K562 (cell line): ENCODE results near the gene SLC41A3. TPM values are rescaled to one million over a fixed set of nuclear protein-coding genes. Genes with fewer than 3 reads are reported as not detected.

ENCODE experiments used
- ATAC-seq: fragments of 200-7000 bp; cut with Tn5 transposase; 3 replicates; pipeline ENCODE4 v1.9.1; 2020; ENCODE audit warnings: moderate library complexity
- BruUV-seq: library from RNA; stranded (reverse); fragments of 400-500 nt; replicated peaks from 2 replicates; lab custom pipeline; 2021; lab: Mats Ljungman, UMichigan
- CTCF ChIA-PET: fragments of 300-600 bp; formaldehyde crosslinking; extraction: SDS; loops from one replicate; lab custom pipeline; 2021; ENCODE audit warnings: low intra/inter-chr PET ratio; lab: Yijun Ruan, JAX
- POLR2A ChIA-PET: fragments of 300-600, 350-650 bp; sonication (Branson Sonifier 250); formaldehyde crosslinking; extraction: SDS; loops from one replicate; lab custom pipeline; 2021; ENCODE audit warnings: antibody characterized with exemption, inconsistent platforms; lab: Yijun Ruan, JAX
- DNase-seq, 4 experiments: peaks; one replicate each; pipeline versions ENCODE4 v3.0.0 to v3.0.0-alpha.2; 2011 to 2018; ENCODE audit warnings: low spot score in 3 of 4, mixed read lengths in 3 of 4; ENCODE audit errors: extremely low read depth in 1 of 4
- FAIRE-seq: peaks from 2 replicates; lab custom pipeline; 2011; peaks lifted over from hg19 to GRCh38; lab: Jason Lieb, UNC
- H2AFZ ChIP-seq: 2 replicates; pipeline ENCODE4 v1.6.0; 2011; ENCODE audit warnings: low read depth, low read length, control low read depth, inconsistent platforms
- H3K27ac ChIP-seq: fragments of 200-600 bp; 3 replicates; pipeline ENCODE4 v1.8.0; 2011; ENCODE audit warnings: low read depth, mild to moderate bottlenecking, control low read depth, inconsistent platforms, low read length, moderate library complexity, mixed read lengths; ENCODE audit errors: extremely low read depth
- H3K27me3 ChIP-seq, 2 experiments: fragments of 300-600 bp in 1 of 2; 2 replicates in 1 of 2; 3 replicates in 1 of 2; pipeline versions ENCODE4 v1.6.0 to v1.8.0; 2011; ENCODE audit warnings: inconsistent platforms in 2 of 2, low read length in 2 of 2, mild to moderate bottlenecking in 1 of 2, mixed read lengths in 1 of 2, moderate library complexity in 1 of 2; ENCODE audit not compliant: control insufficient read depth in 2 of 2, insufficient read depth in 2 of 2
- H3K36me3 ChIP-seq: fragments of 300-600 bp; 3 replicates; pipeline ENCODE4 v1.8.0; 2011; ENCODE audit warnings: mild to moderate bottlenecking, low read length, inconsistent platforms; ENCODE audit not compliant: control insufficient read depth, insufficient read depth
- H3K4me1 ChIP-seq, 2 experiments: fragments of 200-600 bp in 1 of 2; replicated peaks in 1 of 2; 2 replicates in 1 of 2; 3 replicates in 1 of 2; pipeline versions ENCODE4 v1.5.1 to v1.8.0; 2011; ENCODE audit warnings: inconsistent platforms in 2 of 2, low read length in 2 of 2, mild to moderate bottlenecking in 1 of 2, mixed read lengths in 1 of 2, moderate library complexity in 1 of 2; ENCODE audit not compliant: control insufficient read depth in 2 of 2, insufficient read depth in 2 of 2
- H3K4me2 ChIP-seq: 2 replicates; pipeline ENCODE4 v1.6.1; 2011; ENCODE audit warnings: low read length, control low read depth, inconsistent platforms, mixed read lengths; ENCODE audit not compliant: insufficient read depth
- H3K4me3 ChIP-seq: fragments of 200-600 bp; sonication (generic), shearing (Covaris generic); 2 replicates; pipeline ENCODE4 v1.5.1; 2016; ENCODE audit warnings: control low read depth, inconsistent platforms
- H3K79me2 ChIP-seq: fragments of 200-600 bp; 3 replicates; pipeline ENCODE4 v1.8.0; 2011; ENCODE audit warnings: low read length, inconsistent platforms; ENCODE audit not compliant: control insufficient read depth, insufficient read depth
- H3K9ac ChIP-seq, 2 experiments: 2 replicates each; pipeline versions ENCODE4 v1.6.0 to v1.6.1; 2011; ENCODE audit warnings: low read depth in 2 of 2, low read length in 2 of 2, control low read depth in 1 of 2, inconsistent platforms in 1 of 2, mild to moderate bottlenecking in 1 of 2, mixed read lengths in 1 of 2; ENCODE audit not compliant: insufficient read depth in 1 of 2
- H3K9me1 ChIP-seq: one replicate; pipeline ENCODE4 v1.6.0; 2011; ENCODE audit warnings: inconsistent platforms, mild to moderate bottlenecking, low read length, moderate library complexity; ENCODE audit not compliant: control insufficient read depth, insufficient read depth
- H3K9me3 ChIP-seq: replicated peaks from 2 replicates; pipeline ENCODE4 v1.5.1; 2011; ENCODE audit warnings: low read depth, low read length, inconsistent platforms; ENCODE audit not compliant: control insufficient read depth, insufficient read depth
- H4K20me1 ChIP-seq: replicated peaks from 2 replicates; pipeline ENCODE4 v1.6.1; 2011; ENCODE audit warnings: low read length, inconsistent platforms, mixed read lengths; ENCODE audit not compliant: control insufficient read depth, insufficient read depth
- ADNP ChIP-seq: fragments of 200-800 bp; sonication (Bioruptor generic); IDR thresholded peaks from 2 replicates; pipeline ENCODE4 v1.6.1; 2016; ENCODE audit warnings: missing genetic modification characterization, missing compliant biosample characterization
- CREBBP ChIP-seq: IDR thresholded peaks from one replicate; pipeline ENCODE4 v1.6.1; 2012; ENCODE audit warnings: low read depth, mild to moderate bottlenecking, control low read depth, inconsistent platforms, low read length
- HDAC2 ChIP-seq: fragments of 450-650 bp; IDR thresholded peaks from 2 replicates; pipeline ENCODE4 v1.6.1; 2016; ENCODE audit warnings: mild to moderate bottlenecking
- KAT8 ChIP-seq: fragments of 450-650 bp; IDR thresholded peaks from 2 replicates; pipeline ENCODE4 v1.6.1; 2016; ENCODE audit warnings: low read depth, mild to moderate bottlenecking
- PHB ChIP-seq: fragments of 250-450 bp; sonication (Bioruptor Pico); IDR thresholded peaks from 2 replicates; pipeline ENCODE4 v1.5.0; 2021
- PHTF2 ChIP-seq: fragments of 250-450 bp; sonication (Bioruptor Pico); IDR thresholded peaks from 2 replicates; pipeline ENCODE4 v1.5.0; 2021; ENCODE audit warnings: mild to moderate bottlenecking
- RFX1 ChIP-seq: fragments of 450-650 bp; IDR thresholded peaks from 2 replicates; pipeline ENCODE4 v1.6.1; 2016; ENCODE audit warnings: mild to moderate bottlenecking, moderate library complexity
- TARDBP ChIP-seq: fragments of 450-650 bp; IDR thresholded peaks from 2 replicates; pipeline ENCODE4 v1.6.1; 2016
- THRAP3 ChIP-seq: fragments of 450-650 bp; IDR thresholded peaks from 2 replicates; pipeline ENCODE4 v1.6.1; 2016; ENCODE audit warnings: mild to moderate bottlenecking, inconsistent platforms, borderline replicate concordance
- XRCC3 ChIP-seq: fragments of 450-650 bp; IDR thresholded peaks from 2 replicates; pipeline ENCODE4 v1.6.1; 2017; ENCODE audit warnings: mild to moderate bottlenecking, moderate library complexity
- ZNF165 ChIP-seq: fragments of 250-450 bp; sonication (Bioruptor Pico); IDR thresholded peaks from 2 replicates; pipeline ENCODE4 v1.4.0; 2020; ENCODE audit warnings: borderline replicate concordance
- ZNF197 ChIP-seq: fragments of 200-800 bp; sonication (Bioruptor generic); IDR thresholded peaks from 2 replicates; pipeline ENCODE4 v1.6.1; 2016; ENCODE audit warnings: low read depth, missing genetic modification characterization, missing compliant biosample characterization
- WGBS: fragments of 100-300 bp; shearing (Covaris generic); methylation state at CpG from one replicate; pipeline ENCODE4 v1.1.6; 2016; ENCODE audit warnings: low coverage, mixed read lengths; ENCODE audit not compliant: insufficient coverage; ENCODE audit errors: missing lambda C conversion rate; 5-methylcytosine and 5-hydroxymethylcytosine counted together
- in situ Hi-C: fragments of 300-500 bp; cut with MboI; formaldehyde crosslinking; loops from 4 replicates; pipeline ENCODE4 v1.15.0; 2018; ENCODE audit warnings: inconsistent platforms, mixed read lengths
- intact Hi-C: fragments of 100-400 bp; cut with micrococcal nuclease; formaldehyde crosslinking; loops from 2 replicates; pipeline ENCODE4 v1.14.2; 2022
- polyA plus RNA-seq, 8 experiments: library from polyadenylated mRNA; depleted of rRNA in 4 of 8; stranded (reverse) in 5 of 8; unstranded in 3 of 8; fragments of >200 nt; fragmentation: Nextera tagmentation in 2 of 8; fragmentation: Illumina TruSeq in 1 of 8; extraction: Ambion mirVana in 2 of 8; extraction: Trizol in 1 of 8; gene quantifications; 2 replicates each; pipeline versions ENCODE4 v1.2.1 to v1.2.3, GENCODE V29; 2011 to 2014; ENCODE audit warnings: inconsistent platforms in 1 of 8, missing spikeins in 1 of 8
- total RNA-seq, 7 experiments: library from RNA; depleted of rRNA in 6 of 7; stranded (reverse); fragments of >200 nt in 6 of 7; fragmentation: Illumina TruSeq in 2 of 7; extraction: Trizol in 2 of 7; gene quantifications; 2 replicates each; pipeline versions ENCODE4 v1.2.1 to v1.2.3, GENCODE V29; 2011 to 2021; ENCODE audit warnings: low replicate concordance in 1 of 7
- TF ChIP-seq, protein P1 (sequence below): sonication (generic); formaldehyde crosslinking; IDR thresholded peaks from 2 replicates; pipeline ENCODE4 v1.8.1; 2023; ENCODE audit warnings: mild to moderate bottlenecking, missing genetic modification reagents

SLC41A3 gene
- total and polyA plus RNA-seq, 9 of the 15 experiments (the other 6 are each of a cell fraction or from before 2014, with no cell fraction given), result 4.1 to 20.7 (median 11.2) TPM

DNA sequence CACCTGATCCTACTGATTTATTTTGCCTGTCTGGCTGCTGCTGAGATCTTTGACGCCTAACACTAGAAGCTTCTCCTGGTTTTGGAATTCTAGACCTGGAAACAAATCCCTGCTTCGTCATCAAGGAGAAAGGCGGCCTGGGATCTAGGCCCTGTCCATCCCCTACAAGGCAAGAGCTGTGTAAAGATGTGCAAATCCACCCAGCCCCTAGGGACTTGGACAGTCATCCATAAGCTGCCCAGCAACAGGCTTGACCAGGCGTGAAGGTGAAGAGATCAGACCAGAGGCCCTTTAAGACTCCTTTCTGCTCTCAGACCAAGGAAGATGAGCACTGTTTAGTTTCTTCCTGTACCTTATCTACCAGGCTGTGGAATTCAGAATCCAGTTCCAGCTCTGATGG, 32.2 kb downstream of the SLC41A3 start:
- Histone ChIP-seq H3K4me3 (no peak overlapping the region), H3K9me3 (no peaks in the 10 kb centered on the region), H2AFZ (no peak overlapping the region), H3K9ac (no peak overlapping the region), H3K79me2 (no peaks in the 10 kb centered on the region), H3K27me3 (no peaks in the 10 kb centered on the region), H3K36me3 (no peaks in the 10 kb centered on the region), H3K4me1 (peaks cover 6 to 9% of the 10 kb centered on the region in 2 experiments; a peak in 4 of 5 replicates), H3K27ac (no peak overlapping the region), H3K4me2 (no peak overlapping the region), H3K9me1 (no peaks in the 10 kb centered on the region), H4K20me1 (no peaks in the 10 kb centered on the region)
- BruUV-seq, result no TSS peak
- WGBS, result 67% methylated on average over 4 of the region's 4 CpGs
- DNase-seq, result no peak
- in situ Hi-C loops (no loop called here), intact Hi-C loops (no loop called here)
- POLR2A ChIA-PET, result no interaction called here
- ATAC-seq, result no peak
- FAIRE-seq, result no peak
- CTCF ChIA-PET, result no interaction called here
- TF ChIP-seq KAT8 (no peak), HDAC2 (no peak), RFX1 (no peak), ZNF165 (no peak), TARDBP (no peak), PHB (CRISPR knock-in tag) (no peak), THRAP3 (no peak), ZNF197 (CRISPR knock-in tag) (no peak), PHTF2 (CRISPR knock-in tag) (no peak), ADNP (no peak), XRCC3 (no peak), CREBBP (no peak)
- TF ChIP-seq, protein P1, sequence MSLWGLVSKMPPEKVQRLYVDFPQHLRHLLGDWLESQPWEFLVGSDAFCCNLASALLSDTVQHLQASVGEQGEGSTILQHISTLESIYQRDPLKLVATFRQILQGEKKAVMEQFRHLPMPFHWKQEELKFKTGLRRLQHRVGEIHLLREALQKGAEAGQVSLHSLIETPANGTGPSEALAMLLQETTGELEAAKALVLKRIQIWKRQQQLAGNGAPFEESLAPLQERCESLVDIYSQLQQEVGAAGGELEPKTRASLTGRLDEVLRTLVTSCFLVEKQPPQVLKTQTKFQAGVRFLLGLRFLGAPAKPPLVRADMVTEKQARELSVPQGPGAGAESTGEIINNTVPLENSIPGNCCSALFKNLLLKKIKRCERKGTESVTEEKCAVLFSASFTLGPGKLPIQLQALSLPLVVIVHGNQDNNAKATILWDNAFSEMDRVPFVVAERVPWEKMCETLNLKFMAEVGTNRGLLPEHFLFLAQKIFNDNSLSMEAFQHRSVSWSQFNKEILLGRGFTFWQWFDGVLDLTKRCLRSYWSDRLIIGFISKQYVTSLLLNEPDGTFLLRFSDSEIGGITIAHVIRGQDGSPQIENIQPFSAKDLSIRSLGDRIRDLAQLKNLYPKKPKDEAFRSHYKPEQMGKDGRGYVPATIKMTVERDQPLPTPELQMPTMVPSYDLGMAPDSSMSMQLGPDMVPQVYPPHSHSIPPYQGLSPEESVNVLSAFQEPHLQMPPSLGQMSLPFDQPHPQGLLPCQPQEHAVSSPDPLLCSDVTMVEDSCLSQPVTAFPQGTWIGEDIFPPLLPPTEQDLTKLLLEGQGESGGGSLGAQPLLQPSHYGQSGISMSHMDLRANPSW (CRISPR knock-in tag), result no peak
